Psoas muscle (tissue), 8 donors: ENCODE data around the gene GCNT4. TPM values are rescaled to one million over a fixed set of nuclear protein-coding genes. Genes with fewer than 3 reads are reported as not detected.

Experiments
- ATAC-seq, 4 donors: fragments of 200-7000 bp; cut with Tn5 transposase; one replicate each; pipeline ENCODE4 v1.9.1; 2020; ENCODE audit warnings: moderate library complexity in 3 of 4, mild to moderate bottlenecking in 2 of 4
- DNase-seq, 2 donors: peaks; one replicate each; pipeline ENCODE4 v3.0.0-alpha.2; 2020
- H3K27ac ChIP-seq: fragments of 200-600 bp; one replicate; pipeline ENCODE4 v1.8.0; 2022
- H3K27me3 ChIP-seq, 3 donors: fragments of 200-600 bp in 1 of 3; one replicate each; pipeline versions ENCODE4 v1.6.1 to v1.8.0; 2013 to 2022; ENCODE audit warnings: low read length in 2 of 3, mild to moderate bottlenecking in 2 of 3, moderate library complexity in 1 of 3; ENCODE audit not compliant: insufficient read depth in 3 of 3
- H3K36me3 ChIP-seq, 2 donors: fragments of 200-600 bp in 1 of 2; one replicate each; pipeline versions ENCODE4 v1.6.1 to v1.8.0; 2013 to 2022; ENCODE audit warnings: low read depth in 1 of 2, mild to moderate bottlenecking in 1 of 2, moderate library complexity in 1 of 2; ENCODE audit not compliant: insufficient read depth in 1 of 2
- H3K4me1 ChIP-seq: fragments of 200-600 bp; one replicate; pipeline ENCODE4 v1.8.0; 2022
- H3K4me3 ChIP-seq: fragments of 200-600 bp; one replicate; pipeline ENCODE4 v1.8.0; 2022; ENCODE audit warnings: mild to moderate bottlenecking
- H3K9me3 ChIP-seq: fragments of 200-600 bp; one replicate; pipeline ENCODE4 v1.8.0; 2022
- CTCF ChIP-seq: fragments of 200-600 bp; IDR thresholded peaks from one replicate; pipeline ENCODE4 v1.8.0; 2022; ENCODE audit warnings: antibody characterized with exemption
- WGBS, 3 donors: extraction: QIAGEN DNeasy Blood & Tissue Kit; methylation state at CpG; one replicate each; pipeline versions ENCODE4 v1.1.6 to v1.1.7; 2013; 5-methylcytosine and 5-hydroxymethylcytosine counted together
- intact Hi-C, 2 donors: fragments of 100-400 bp; cut with DNase I; formaldehyde crosslinking; loops; one replicate each; pipeline versions ENCODE4 v1.11.0 to v1.14.2; 2022
- polyA plus RNA-seq, 3 donors: library from polyadenylated mRNA; stranded (reverse); fragments of 200-250 nt; gene quantifications; one replicate each; pipeline ENCODE4 v1.2.3, GENCODE V29; 2013
- total RNA-seq, 4 donors: library from RNA; stranded (reverse); fragmentation: NEBNext Ultra II Directional in 2 of 4; extraction: Animal tissue kit (Norgen Biotek cat#: 25700) in 2 of 4; gene quantifications; one replicate each; pipeline versions ENCODE4 v1.2.1 to v1.2.4, GENCODE V29; 2021 to 2023
- donor health status: healthy with polysubstance abuse.
- donor health status: DM: no; HTN: no; CAD: no; lungs with moderate emphysema.
- donor health status: Bipolar disorder and iron deficiency.
- donor health status: healthy.
- donor health status: DM: yes; HTN: yes; CAD: no.
- donor health status: DM: no; HTN: no; CAD: no.
- donor health status: DM: no; HTN: no; CAD: no.
- donor health status: DM: yes; HTN: yes; CAD: no.

The GCNT4 gene
- total and polyA plus RNA-seq, 7 donors: 0.65 to 3.5 (median 1.5) TPM

- H3K4me3 ChIP-seq: no peak overlapping the region
- intact Hi-C loops: no loop called here
- DNase-seq: no peak
- H3K27me3 ChIP-seq: peaks cover 0 to 7% (median 0%) of the 10 kb centered on the region in 3 donors
- H3K27ac ChIP-seq: no peak overlapping the region
- no peak for TF ChIP-seq CTCF
- H3K36me3 ChIP-seq: no peaks in the 10 kb centered on the region
- ATAC-seq: no peak
- no peaks in the 10 kb centered on the region for H3K9me3 ChIP-seq
- no peaks in the 10 kb centered on the region for H3K4me1 ChIP-seq
Measured at GRCh38 chr5:75071100-75071499, 18.7 kb upstream of the GCNT4 start.

DNA sequence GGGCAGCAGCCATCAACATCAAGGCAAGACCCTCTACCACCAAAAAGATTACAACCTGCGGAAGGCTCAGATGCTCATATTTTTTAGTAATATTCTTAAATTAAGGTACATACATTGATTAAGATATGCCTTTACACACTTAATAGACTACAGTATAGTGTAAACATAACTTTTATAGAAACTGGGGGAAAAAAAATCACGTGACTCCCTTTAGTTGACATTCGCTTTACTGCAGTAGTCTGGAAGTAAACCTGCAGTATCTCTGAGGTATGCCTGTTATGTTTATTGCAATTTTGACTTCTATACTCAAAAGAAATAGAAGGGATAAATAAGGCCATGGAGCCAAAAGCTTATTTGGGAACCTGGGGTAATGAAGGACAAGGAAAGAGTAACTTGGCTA lies 15.1 kb upstream of the GCNT4 start:
- Histone ChIP-seq H3K36me3 (no peaks in the 10 kb centered on the region), H3K27me3 (peaks cover 0 to 5% (median 0%) of the 10 kb centered on the region in 3 donors), H3K4me1 (no peaks in the 10 kb centered on the region), H3K9me3 (no peaks in the 10 kb centered on the region), H3K4me3 (no peak overlapping the region), H3K27ac (no peak overlapping the region)
- no peak for TF ChIP-seq CTCF
- 89 to 95% (median 94%) methylated on average over 3 of the region's 3 CpGs for WGBS, 3 donors
- ATAC-seq (no peak), DNase-seq (no peak)
- intact Hi-C loops: no loop called here

DNA sequence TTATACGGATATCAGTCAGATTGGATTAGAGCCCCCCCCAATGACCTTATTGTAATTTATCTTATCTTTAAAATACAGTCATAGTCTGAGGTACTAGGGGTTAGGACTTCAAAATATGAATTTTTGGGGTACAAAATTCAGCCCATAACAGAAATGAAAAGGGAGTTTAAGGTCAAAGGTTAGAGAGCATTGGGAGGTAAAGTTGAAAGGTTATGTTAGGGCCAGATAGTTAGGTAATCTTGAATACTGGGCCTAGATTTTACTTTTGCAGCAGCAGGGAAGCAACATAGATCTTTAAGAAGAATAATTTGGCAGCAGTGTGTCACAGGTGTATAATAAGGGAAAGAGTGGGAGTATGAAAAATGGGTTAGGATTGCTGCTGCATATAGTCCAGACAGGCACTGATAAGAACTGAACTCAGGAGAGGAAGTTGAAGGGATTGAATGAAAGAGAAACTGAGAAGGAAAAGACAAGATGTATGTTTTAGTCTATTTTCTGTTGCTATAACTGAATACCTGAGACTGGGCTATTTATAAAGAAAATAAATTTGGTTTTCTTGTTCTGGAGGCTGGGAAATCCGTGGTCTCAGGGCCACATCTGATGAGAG lies 10.7 kb upstream of the GCNT4 start:
- intact Hi-C loops: no loop called here
- no peak for TF ChIP-seq CTCF
- no peak for DNase-seq
- Histone ChIP-seq H3K27ac (no peak overlapping the region), H3K9me3 (no peaks in the 10 kb centered on the region), H3K27me3 (no peaks in the 10 kb centered on the region), H3K4me3 (no peak overlapping the region), H3K36me3 (no peaks in the 10 kb centered on the region), H3K4me1 (no peaks in the 10 kb centered on the region)
- WGBS, 3 donors: 82 to 89% (median 86%) methylated on average over 2 of the region's 2 CpGs
- ATAC-seq: no peak

DNA sequence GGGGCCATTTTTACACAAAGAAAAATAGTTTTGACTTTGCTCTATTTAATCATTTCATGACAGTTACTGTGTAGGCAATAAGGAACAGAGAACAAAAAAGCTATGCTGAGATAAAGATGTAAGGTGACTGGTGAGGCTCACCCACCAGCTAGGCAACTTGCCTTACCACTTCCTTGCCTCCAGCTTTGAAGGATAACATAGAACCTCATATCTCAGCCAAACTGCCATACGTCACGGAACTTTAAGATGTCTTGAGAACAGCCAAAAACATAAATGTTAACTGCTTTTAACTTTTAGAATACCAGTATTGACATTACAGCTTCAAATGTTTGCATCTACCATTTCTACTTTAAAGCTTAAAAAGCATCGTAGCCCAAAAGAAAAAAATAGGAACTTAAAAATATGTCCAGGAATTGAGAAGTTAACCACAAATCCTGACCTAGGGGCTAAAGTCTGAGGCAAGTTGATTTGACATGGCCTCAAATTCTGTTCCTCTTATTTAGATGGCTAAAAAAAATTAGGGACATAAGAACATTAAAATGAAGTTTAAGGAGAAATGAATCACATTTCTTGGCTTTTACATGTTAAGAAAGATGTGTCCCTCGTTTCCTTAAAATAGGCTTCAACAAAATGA lies 7.7 kb upstream of the GCNT4 start:
- Histone ChIP-seq H3K4me3 (no peak overlapping the region), H3K9me3 (no peaks in the 10 kb centered on the region), H3K4me1 (no peaks in the 10 kb centered on the region), H3K36me3 (no peaks in the 10 kb centered on the region), H3K27me3 (no peaks in the 10 kb centered on the region), H3K27ac (no peak overlapping the region)
- 79 to 83% (median 80%) methylated on average over 4 of the region's 4 CpGs for WGBS, 3 donors
- DNase-seq (no peak), ATAC-seq (no peak)
- no peak for TF ChIP-seq CTCF
- intact Hi-C loops: no loop called here
